Endothelial cell (in vitro differentiated cells): Measurements from ENCODE around the gene CCDC43. TPM values are rescaled to one million over a fixed set of nuclear protein-coding genes. Genes with fewer than 3 reads are reported as not detected.
"Not testable (repeated sequence)": the region's sequence is repeated elsewhere in the genome, so short reads cannot be mapped to it uniquely, and the experiment has no call there.

ENCODE experiments used
- DNase-seq: peaks from one replicate; pipeline ENCODE4 v3.0.0; 2021; ENCODE audit warnings: low spot score
- H3K27ac Mint-ChIP-seq: one replicate; pipeline ENCODE4 v1.8.0; 2021; ENCODE audit warnings: mixed read lengths, inconsistent platforms; ENCODE audit not compliant: unreplicated experiment
- H3K27me3 Mint-ChIP-seq: one replicate; pipeline ENCODE4 v1.8.0; 2021; ENCODE audit warnings: mild to moderate bottlenecking, moderate library complexity, mixed read lengths, inconsistent platforms; ENCODE audit not compliant: unreplicated experiment
- H3K36me3 Mint-ChIP-seq: one replicate; pipeline ENCODE4 v1.8.0; 2021; ENCODE audit warnings: mild to moderate bottlenecking, low read depth, mixed read lengths, inconsistent platforms; ENCODE audit not compliant: unreplicated experiment
- H3K4me1 Mint-ChIP-seq: one replicate; pipeline ENCODE4 v1.8.0; 2021; ENCODE audit warnings: mild to moderate bottlenecking, mixed read lengths, inconsistent platforms; ENCODE audit not compliant: unreplicated experiment
- H3K4me3 Mint-ChIP-seq: one replicate; pipeline ENCODE4 v1.8.0; 2021; ENCODE audit warnings: mild to moderate bottlenecking, mixed read lengths, inconsistent platforms; ENCODE audit not compliant: unreplicated experiment
- H3K9me3 Mint-ChIP-seq: one replicate; pipeline ENCODE4 v1.8.0; 2021; ENCODE audit warnings: mixed read lengths, inconsistent platforms; ENCODE audit not compliant: unreplicated experiment
- total RNA-seq: library from RNA; stranded (reverse); fragmentation: NEBNext Ultra II Directional; extraction: Animal tissue kit (Norgen Biotek cat#: 25700); gene quantifications from one replicate; pipeline ENCODE4 v1.2.1, GENCODE V29; 2021; ENCODE audit not compliant: unreplicated experiment
- TF ChIP-seq, protein P1 (sequence below): fragments of 200-600 bp; sonication (generic); IDR thresholded peaks from one replicate; pipeline ENCODE4 v1.5.0; 2021; ENCODE audit warnings: antibody characterized with exemption; ENCODE audit not compliant: unreplicated experiment

The CCDC43 gene
- total RNA-seq, 1 donor from 2014 or later, result 26.1 TPM

DNA sequence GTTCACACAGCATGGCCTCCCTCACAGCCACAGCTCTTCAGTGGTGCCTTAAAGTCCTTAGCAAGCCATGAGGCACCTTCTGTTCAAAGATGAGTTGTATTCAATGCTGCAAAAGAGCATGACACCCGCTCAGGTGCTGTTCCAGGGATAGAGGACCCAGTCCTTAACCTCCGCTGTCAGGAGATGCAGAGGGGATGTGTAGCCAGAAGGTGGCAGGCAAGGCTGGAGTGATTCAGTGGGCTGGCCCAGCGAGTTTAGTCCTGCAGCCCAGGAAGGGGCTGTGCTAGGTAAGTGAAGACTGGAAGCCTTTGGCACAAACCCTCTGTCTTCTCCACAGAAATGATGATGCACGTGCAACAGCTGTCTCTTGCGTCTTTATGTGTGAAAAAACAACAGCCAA lies 44.2 kb upstream of the CCDC43 start:
- H3K27me3 Mint-ChIP-seq, result peaks cover 3% of the 10 kb centered on the region
- no peaks in the 10 kb centered on the region for H3K9me3 Mint-ChIP-seq
- H3K4me3 Mint-ChIP-seq, result peak overlapping the region; percentile 31
- H3K27ac Mint-ChIP-seq, result no peak overlapping the region
- H3K36me3 Mint-ChIP-seq, result peaks cover 18% of the 10 kb centered on the region
- DNase-seq, result peak; percentile 47
- no peaks in the 10 kb centered on the region for H3K4me1 Mint-ChIP-seq
- TF ChIP-seq, protein P1, sequence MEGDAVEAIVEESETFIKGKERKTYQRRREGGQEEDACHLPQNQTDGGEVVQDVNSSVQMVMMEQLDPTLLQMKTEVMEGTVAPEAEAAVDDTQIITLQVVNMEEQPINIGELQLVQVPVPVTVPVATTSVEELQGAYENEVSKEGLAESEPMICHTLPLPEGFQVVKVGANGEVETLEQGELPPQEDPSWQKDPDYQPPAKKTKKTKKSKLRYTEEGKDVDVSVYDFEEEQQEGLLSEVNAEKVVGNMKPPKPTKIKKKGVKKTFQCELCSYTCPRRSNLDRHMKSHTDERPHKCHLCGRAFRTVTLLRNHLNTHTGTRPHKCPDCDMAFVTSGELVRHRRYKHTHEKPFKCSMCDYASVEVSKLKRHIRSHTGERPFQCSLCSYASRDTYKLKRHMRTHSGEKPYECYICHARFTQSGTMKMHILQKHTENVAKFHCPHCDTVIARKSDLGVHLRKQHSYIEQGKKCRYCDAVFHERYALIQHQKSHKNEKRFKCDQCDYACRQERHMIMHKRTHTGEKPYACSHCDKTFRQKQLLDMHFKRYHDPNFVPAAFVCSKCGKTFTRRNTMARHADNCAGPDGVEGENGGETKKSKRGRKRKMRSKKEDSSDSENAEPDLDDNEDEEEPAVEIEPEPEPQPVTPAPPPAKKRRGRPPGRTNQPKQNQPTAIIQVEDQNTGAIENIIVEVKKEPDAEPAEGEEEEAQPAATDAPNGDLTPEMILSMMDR, result no peak

DNA sequence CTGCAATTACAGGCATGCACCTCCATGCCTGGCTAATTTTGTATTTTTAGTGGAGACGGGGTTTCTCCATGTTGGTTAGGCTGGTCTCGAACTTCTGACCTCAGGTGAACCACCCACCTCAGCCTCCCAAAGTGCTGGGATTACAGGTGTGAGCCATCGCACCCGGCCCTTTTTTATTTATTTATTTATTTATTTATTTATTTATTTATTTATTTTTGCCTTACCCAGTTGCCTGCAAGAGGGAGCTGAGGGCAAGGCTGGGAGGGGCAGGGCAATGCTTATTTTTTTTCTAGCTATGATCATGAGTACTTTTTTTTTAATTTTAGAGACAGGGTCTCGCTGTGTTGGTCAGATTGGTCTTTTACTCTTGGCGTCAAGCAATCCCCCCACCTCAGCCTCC lies 36.5 kb upstream of the CCDC43 start:
- H3K4me1 Mint-ChIP-seq, H3K27me3 Mint-ChIP-seq, H3K27ac Mint-ChIP-seq, H3K4me3 Mint-ChIP-seq, DNase-seq, H3K9me3 Mint-ChIP-seq: not testable (repeated sequence)
- peaks cover 13% of the 10 kb centered on the region for H3K36me3 Mint-ChIP-seq

DNA sequence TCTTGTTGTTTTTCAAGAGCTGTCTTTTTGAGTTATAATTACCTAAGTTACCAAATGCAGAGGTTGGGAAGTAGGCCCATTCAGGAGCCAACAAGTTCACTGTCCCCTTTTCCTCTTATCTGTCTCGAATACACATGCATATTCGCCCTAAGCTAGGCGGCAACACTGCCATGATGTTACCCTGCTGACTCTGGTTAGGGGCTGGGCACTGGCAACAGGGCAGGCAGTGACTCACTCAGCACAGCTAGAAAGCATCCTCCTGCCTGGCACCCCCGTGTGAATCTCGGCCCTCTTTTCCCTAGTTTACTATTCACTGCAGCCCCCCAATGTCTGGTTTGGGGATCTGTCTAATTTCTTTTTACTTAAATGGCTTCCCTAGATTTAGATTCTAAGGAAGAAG lies 32.7 kb upstream of the CCDC43 start:
- no peak overlapping the region for H3K4me3 Mint-ChIP-seq
- no peak for DNase-seq
- TF ChIP-seq, protein P1, result no peak
- H3K9me3 Mint-ChIP-seq, result no peaks in the 10 kb centered on the region
- H3K27ac Mint-ChIP-seq, result no peak overlapping the region
- H3K27me3 Mint-ChIP-seq, result peaks cover 3% of the 10 kb centered on the region
- H3K36me3 Mint-ChIP-seq, result peaks cover 5% of the 10 kb centered on the region
- no peaks in the 10 kb centered on the region for H3K4me1 Mint-ChIP-seq

DNA sequence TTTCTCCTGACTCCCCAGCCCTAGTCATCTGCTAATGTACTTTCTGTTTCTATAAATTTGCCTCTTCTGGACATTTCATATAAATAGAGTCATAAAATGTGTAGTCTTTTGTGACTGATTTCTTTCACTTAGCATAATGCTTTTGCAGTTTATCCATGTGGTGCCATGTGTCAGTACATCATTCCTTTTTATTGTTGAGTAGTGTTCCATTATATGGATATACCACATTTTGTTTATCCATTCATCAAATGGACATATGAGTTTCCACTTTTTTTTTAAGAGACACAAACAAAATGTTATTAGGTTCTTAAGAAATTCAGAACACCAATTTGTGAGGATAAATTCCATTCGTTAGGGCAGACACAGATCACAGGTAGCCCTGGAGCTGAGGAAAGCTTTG lies 29.9 kb upstream of the CCDC43 start:
- Mint-ChIP-seq H3K4me3 (no peak overlapping the region), H3K27me3 (peaks cover 3% of the 10 kb centered on the region), H3K9me3 (no peaks in the 10 kb centered on the region)

DNA sequence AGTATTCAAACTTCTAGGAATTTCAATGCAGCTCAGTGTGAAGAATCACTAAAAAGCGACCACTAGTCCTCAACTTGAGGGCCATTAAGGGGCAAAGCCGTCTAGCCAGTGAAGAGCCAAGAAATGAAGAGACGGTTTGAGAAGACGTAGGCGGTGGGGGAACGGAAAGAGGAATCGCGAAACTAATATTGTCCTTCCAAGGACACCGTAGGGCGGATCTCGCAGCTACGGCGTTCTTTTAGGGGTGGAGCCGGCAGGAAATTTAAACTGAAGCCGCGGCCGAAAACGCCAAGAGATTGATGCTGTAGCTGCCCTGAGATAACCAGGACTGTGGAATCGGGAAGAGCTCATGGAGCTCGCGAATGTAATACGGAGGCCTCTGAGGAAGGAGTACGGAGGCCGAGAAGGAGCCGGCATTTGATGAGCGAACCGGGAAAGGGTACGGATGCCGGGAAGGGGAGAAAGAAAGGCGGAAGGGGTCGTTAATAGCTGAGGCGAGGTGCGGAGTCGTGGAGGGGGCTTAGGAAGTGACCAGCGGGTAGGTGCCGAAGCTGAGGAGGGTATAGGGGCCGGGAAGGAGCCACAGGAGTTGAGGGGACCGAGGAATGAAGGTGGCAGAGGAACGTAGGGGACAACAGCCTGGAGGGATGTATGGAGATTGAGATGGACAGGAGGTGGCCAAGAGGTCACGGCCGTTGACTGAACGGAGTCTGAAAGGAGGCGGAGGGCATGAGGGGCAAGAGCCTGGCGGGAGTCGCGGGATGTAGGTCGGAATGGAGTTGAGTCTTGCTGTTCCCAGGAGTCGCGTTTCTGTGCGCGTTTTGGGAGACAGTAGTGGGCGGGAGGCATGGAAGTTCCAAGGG lies 19.1 kb upstream of the CCDC43 start, which contains the start of gene DBF4B:
Gene DBF4B, plus strand, starts transcription at position 265 of the 863 bp plus-strand sequence. Its CDS starts 156 bp downstream, at position 421.
- DNase-seq, result peak; percentile 81
- no peaks in the 10 kb centered on the region for H3K27me3 Mint-ChIP-seq
- TF ChIP-seq, protein P1, result no peak
- no peak within 1 kb of the TSS for H3K27ac Mint-ChIP-seq
- no peaks in the 10 kb centered on the region for H3K9me3 Mint-ChIP-seq
- H3K4me3 Mint-ChIP-seq, result no peak within 1 kb of the TSS
- H3K36me3 Mint-ChIP-seq, result no peaks in the 10 kb centered on the region
- H3K4me1 Mint-ChIP-seq, result peaks cover 2% of the 10 kb centered on the region

More for the DNA sequence above, 29.9 kb upstream of the CCDC43 start:
- no peaks in the 10 kb centered on the region for H3K4me1 Mint-ChIP-seq
- no peak overlapping the region for H3K27ac Mint-ChIP-seq
- TF ChIP-seq, protein P1, result no peak
- H3K36me3 Mint-ChIP-seq, result peaks cover 5% of the 10 kb centered on the region
- no peak for DNase-seq
